HEK293T (cell line): Measurements from ENCODE around the gene TMEM232.

Experiments
- BHLHE40 ChIP-seq: fragments of 450-650 bp; IDR thresholded peaks from 2 replicates; pipeline ENCODE4 v1.6.1; 2016; ENCODE audit warnings: mild to moderate bottlenecking, moderate library complexity, borderline replicate concordance
- ZNF384 ChIP-seq: fragments of 450-650 bp; IDR thresholded peaks from 2 replicates; pipeline ENCODE4 v1.6.1; 2016

- TF ChIP-seq BHLHE40 (no peak), ZNF384 (no peak)
Observed at GRCh38 chr5:110409571-110409970, 316.9 kb downstream of the TMEM232 start.
